HCT116 (cell line): ENCODE measurements around the gene DLL1. TPM values are rescaled to one million over a fixed set of nuclear protein-coding genes. Genes with fewer than 3 reads are reported as not detected.

Experiments
- ATAC-seq: fragments of 200-7000 bp; cut with Tn5 transposase; 2 replicates; pipeline ENCODE4 v1.9.1; 2020; ENCODE audit warnings: mild to moderate bottlenecking, moderate library complexity
- BruUV-seq: library from RNA; stranded (reverse); fragments of 400-500 nt; replicated peaks from 2 replicates; lab custom pipeline; 2021; lab: Mats Ljungman, UMichigan
- CTCF ChIA-PET: fragments of 300-600 bp; sonication (Branson Sonifier 250); formaldehyde crosslinking; loops from one replicate; lab custom pipeline; 2021; ENCODE audit warnings: antibody characterized with exemption; lab: Charles Lee
- POLR2A ChIA-PET: fragments of 300-600, 350-600 bp; sonication (Branson Sonifier 250); formaldehyde crosslinking; loops from one replicate; lab custom pipeline; 2021; ENCODE audit warnings: antibody characterized with exemption; lab: Charles Lee
- RAD21 ChIA-PET, 2 experiments: fragments of 300-600 bp; sonication (Branson Sonifier 250); formaldehyde crosslinking; loops; one replicate each; lab custom pipeline; 2023; ENCODE audit warnings: low total read pairs in 2 of 2; ENCODE audit not compliant: uncharacterized antibody in 2 of 2, unreplicated experiment in 2 of 2, low non-redundant PET in 1 of 2; lab: Charles Lee
- DNase-seq: peaks from one replicate; pipeline ENCODE4 v3.0.0-alpha.2; 2010; ENCODE audit warnings: low read depth, low spot score
- H2AFZ ChIP-seq: fragments of 200-600 bp; shearing (Covaris generic), sonication (generic); 2 replicates; pipeline ENCODE4 v1.6.1; 2017; ENCODE audit warnings: low read depth, mixed run types, mixed read lengths, antibody characterized with exemption, low read length; ENCODE audit not compliant: poor library complexity, severe bottlenecking
- H3K27ac ChIP-seq: 2 replicates; pipeline ENCODE4 v1.5.1; 2012; ENCODE audit warnings: low read depth, low read length
- H3K27me3 ChIP-seq: fragments of 200-600 bp; sonication (generic); 2 replicates; pipeline ENCODE4 v1.6.1; 2016; ENCODE audit warnings: mixed run types, low read length, mixed read lengths; ENCODE audit not compliant: insufficient read depth
- H3K36me3 ChIP-seq, 2 experiments: fragments of 200-500 bp in 1 of 2; fragments of 200-600 bp in 1 of 2; sonication (Bioruptor generic) in 1 of 2; sonication (generic) in 1 of 2; 2 replicates each; pipeline versions ENCODE4 v1.5.1 to v1.6.1; 2014 to 2016; ENCODE audit warnings: low read length in 2 of 2, inconsistent platforms in 1 of 2, mixed read lengths in 1 of 2, mixed run types in 1 of 2; ENCODE audit not compliant: insufficient read depth in 2 of 2, control insufficient read depth in 1 of 2
- H3K4me1 ChIP-seq, 2 experiments: fragments of 200-600 bp in 1 of 2; sonication (generic) in 1 of 2; 2 replicates each; pipeline versions ENCODE4 v1.5.1 to v1.6.1; 2012 to 2017; ENCODE audit warnings: low read length in 2 of 2, inconsistent platforms in 1 of 2, mild to moderate bottlenecking in 1 of 2, mixed read lengths in 1 of 2, mixed run types in 1 of 2, moderate library complexity in 1 of 2; ENCODE audit not compliant: insufficient read depth in 2 of 2, control insufficient read depth in 1 of 2
- H3K4me2 ChIP-seq: fragments of 200-600 bp; sonication (generic); 2 replicates; pipeline ENCODE4 v1.6.1; 2017; ENCODE audit warnings: mixed run types, low read length, mixed read lengths
- H3K4me3 ChIP-seq, 2 experiments: fragments of 200-600 bp in 1 of 2; sonication (generic) in 1 of 2; replicated peaks in 1 of 2; 2 replicates each; pipeline ENCODE4 v1.5.1; 2011 to 2016; ENCODE audit warnings: low read length in 2 of 2, control low read depth in 1 of 2, low read depth in 1 of 2, mild to moderate bottlenecking in 1 of 2, mixed read lengths in 1 of 2, mixed run types in 1 of 2
- H3K79me2 ChIP-seq: fragments of 200-600 bp; sonication (generic); 2 replicates; pipeline ENCODE4 v1.6.1; 2017; ENCODE audit warnings: mild to moderate bottlenecking, mixed run types, low read length, moderate library complexity, mixed read lengths; ENCODE audit not compliant: insufficient read depth
- H3K9ac ChIP-seq: fragments of 200-600 bp; sonication (generic); 2 replicates; pipeline ENCODE4 v1.6.1; 2016; ENCODE audit warnings: low read length, mixed read lengths
- H3K9me2 ChIP-seq: fragments of 200-600 bp; sonication (generic), shearing (Covaris generic); 2 replicates; pipeline ENCODE4 v1.6.1; 2017; ENCODE audit warnings: mixed run types, mild to moderate bottlenecking, moderate library complexity; ENCODE audit not compliant: insufficient read depth
- H3K9me3 ChIP-seq, 2 experiments: fragments of 200-500 bp in 1 of 2; fragments of 200-600 bp in 1 of 2; sonication (Bioruptor generic) in 1 of 2; sonication (generic) in 1 of 2; 2 replicates each; pipeline ENCODE4 v1.6.1; 2014 to 2017; ENCODE audit warnings: low read length in 2 of 2, mixed read lengths in 2 of 2, inconsistent platforms in 1 of 2, low read depth in 1 of 2, mild to moderate bottlenecking in 1 of 2, mixed run types in 1 of 2, moderate library complexity in 1 of 2; ENCODE audit not compliant: control insufficient read depth in 1 of 2, insufficient read depth in 1 of 2
- H4K20me1 ChIP-seq: fragments of 200-600 bp; sonication (generic), shearing (Covaris generic); 2 replicates; pipeline ENCODE4 v1.6.1; 2017; ENCODE audit warnings: mixed run types, mild to moderate bottlenecking, moderate library complexity; ENCODE audit not compliant: insufficient read depth
- intact Hi-C: fragments of 100-400 bp; cut with micrococcal nuclease; formaldehyde crosslinking; loops from 2 replicates; pipeline ENCODE4 v1.10.0; 2022
- total RNA-seq: library from RNA; stranded (reverse); gene quantifications from one replicate; pipeline ENCODE4 v1.2.1, GENCODE V29; 2021; ENCODE audit not compliant: unreplicated experiment
- TF ChIP-seq, protein P1 (sequence below): IDR thresholded peaks from 2 replicates; pipeline ENCODE4 v1.6.1; 2012; ENCODE audit warnings: low read depth

The DLL1 gene
- total RNA-seq, 1 experiment from 2014 or later: 5.3 TPM

DNA sequence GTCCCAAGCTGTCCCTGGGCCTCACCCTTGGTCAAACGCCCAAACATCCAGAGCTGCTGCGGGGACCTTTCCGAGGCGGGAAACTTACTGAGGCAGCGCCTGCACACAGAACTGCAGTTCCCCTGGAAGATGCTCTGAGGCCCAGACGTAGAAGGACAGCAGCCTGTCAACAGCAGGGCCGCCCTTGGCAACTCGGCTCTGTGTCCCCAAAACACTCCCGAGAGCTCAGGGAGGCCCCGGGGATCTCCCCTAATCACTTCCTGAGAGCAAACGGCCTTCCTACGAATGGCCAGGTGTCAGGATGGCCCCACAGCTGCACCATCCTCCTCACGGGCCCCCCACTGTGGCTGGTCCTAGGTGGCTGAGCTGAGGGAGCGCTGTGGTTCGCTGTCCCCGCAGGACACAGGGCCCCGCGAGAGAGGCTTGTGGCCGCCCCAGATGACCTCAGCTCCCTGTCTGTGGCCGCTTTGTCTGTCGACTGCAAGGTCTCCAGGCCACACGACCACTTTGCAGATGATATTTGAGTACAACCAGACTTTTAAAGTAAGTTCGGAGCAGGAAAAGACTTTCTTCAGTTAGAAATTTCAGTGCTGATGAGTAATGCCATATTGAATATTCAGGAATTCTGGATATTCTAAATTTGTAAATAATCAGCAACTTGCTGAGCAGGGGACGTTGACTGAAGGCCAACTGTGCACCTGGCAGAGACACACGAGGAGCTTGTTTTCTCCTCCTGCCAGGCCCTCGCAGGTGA lies 46.0 kb downstream of the DLL1 start:
- ChIA-PET CTCF (no interaction called here), POLR2A (no interaction called here)
- no TSS peak for BruUV-seq

More for the DNA sequence above, 46.0 kb downstream of the DLL1 start:
- Histone ChIP-seq H3K4me3 (no peak overlapping the region), H3K4me1 (no peaks in the 10 kb centered on the region), H3K9ac (no peak overlapping the region), H3K79me2 (no peaks in the 10 kb centered on the region), H4K20me1 (no peaks in the 10 kb centered on the region), H2AFZ (no peak overlapping the region), H3K36me3 (no peaks in the 10 kb centered on the region), H3K4me2 (no peak overlapping the region), H3K27ac (no peak overlapping the region), H3K27me3 (no peaks in the 10 kb centered on the region), H3K9me2 (no peaks in the 10 kb centered on the region), H3K9me3 (no peaks in the 10 kb centered on the region)
- DNase-seq (no peak), ATAC-seq (no peak)
- RAD21 ChIA-PET: no interaction called here
- intact Hi-C loops: no loop called here
- TF ChIP-seq, protein P1, sequence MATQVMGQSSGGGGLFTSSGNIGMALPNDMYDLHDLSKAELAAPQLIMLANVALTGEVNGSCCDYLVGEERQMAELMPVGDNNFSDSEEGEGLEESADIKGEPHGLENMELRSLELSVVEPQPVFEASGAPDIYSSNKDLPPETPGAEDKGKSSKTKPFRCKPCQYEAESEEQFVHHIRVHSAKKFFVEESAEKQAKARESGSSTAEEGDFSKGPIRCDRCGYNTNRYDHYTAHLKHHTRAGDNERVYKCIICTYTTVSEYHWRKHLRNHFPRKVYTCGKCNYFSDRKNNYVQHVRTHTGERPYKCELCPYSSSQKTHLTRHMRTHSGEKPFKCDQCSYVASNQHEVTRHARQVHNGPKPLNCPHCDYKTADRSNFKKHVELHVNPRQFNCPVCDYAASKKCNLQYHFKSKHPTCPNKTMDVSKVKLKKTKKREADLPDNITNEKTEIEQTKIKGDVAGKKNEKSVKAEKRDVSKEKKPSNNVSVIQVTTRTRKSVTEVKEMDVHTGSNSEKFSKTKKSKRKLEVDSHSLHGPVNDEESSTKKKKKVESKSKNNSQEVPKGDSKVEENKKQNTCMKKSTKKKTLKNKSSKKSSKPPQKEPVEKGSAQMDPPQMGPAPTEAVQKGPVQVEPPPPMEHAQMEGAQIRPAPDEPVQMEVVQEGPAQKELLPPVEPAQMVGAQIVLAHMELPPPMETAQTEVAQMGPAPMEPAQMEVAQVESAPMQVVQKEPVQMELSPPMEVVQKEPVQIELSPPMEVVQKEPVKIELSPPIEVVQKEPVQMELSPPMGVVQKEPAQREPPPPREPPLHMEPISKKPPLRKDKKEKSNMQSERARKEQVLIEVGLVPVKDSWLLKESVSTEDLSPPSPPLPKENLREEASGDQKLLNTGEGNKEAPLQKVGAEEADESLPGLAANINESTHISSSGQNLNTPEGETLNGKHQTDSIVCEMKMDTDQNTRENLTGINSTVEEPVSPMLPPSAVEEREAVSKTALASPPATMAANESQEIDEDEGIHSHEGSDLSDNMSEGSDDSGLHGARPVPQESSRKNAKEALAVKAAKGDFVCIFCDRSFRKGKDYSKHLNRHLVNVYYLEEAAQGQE: no peak
